Measurements from ENCODE around the gene NFASC.

The NFASC gene

DNA sequence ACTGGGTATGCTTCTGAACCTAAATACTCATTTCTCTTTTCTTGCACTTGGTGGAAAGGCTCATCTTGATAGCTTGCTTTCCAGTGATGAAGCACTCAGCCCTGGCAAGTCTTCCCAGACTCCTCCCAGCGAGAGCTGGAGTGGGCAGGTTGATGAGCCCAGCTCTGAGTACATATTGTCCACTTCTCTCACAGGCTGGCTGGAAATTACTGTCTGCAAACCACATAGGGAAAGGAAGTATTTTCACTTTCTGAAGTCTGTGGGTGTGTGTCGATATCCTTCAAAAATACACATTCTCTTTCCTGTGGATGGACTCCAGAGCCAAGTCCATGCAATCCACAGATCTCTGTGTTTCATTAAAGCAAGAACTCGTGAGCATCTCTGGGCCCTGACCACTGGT lies 133.7 kb downstream of the NFASC start:
- no peak overlapping the region for H4K8ac ChIP-seq (ENCODE audit: low read depth, low read length)
- no peak overlapping the region for H3K14ac ChIP-seq (ENCODE audit: low read length)
- WGBS (ENCODE audit: extremely low coverage, insufficient coverage, insufficient read length), result no CpG with 5 or more reads among the region's 3 CpGs
- H4K12ac ChIP-seq (ENCODE audit: low read depth, low read length), result no peak overlapping the region
- no peak overlapping the region for H3K27ac ChIP-seq (ENCODE audit: low read depth, low read length)
- no peak overlapping the region for H3K4me2 ChIP-seq (ENCODE audit: low read length)
- no peak overlapping the region for H2AFZ ChIP-seq (ENCODE audit: insufficient read depth, low read length, poor library complexity)
- no peaks in the 10 kb centered on the region for H3K4me1 ChIP-seq (ENCODE audit: control insufficient read depth in 1 of 2, insufficient read depth in 2 of 2, low read length in 2 of 2)
- no peak overlapping the region for H3K4ac ChIP-seq (ENCODE audit: low read depth, low read length)
- H2BK120ac ChIP-seq (ENCODE audit: insufficient read depth, low read length, poor library complexity), result no peak overlapping the region
- H3K79me2 ChIP-seq (ENCODE audit: control insufficient read depth, insufficient read depth, low read length, poor library complexity), result no peaks in the 10 kb centered on the region
- H3K9ac ChIP-seq (ENCODE audit: low read length), result no peak overlapping the region
- no peaks in the 10 kb centered on the region for H3K27me3 ChIP-seq (ENCODE audit: insufficient read depth, low read length)
- H3K79me1 ChIP-seq (ENCODE audit: low read length), result no peaks in the 10 kb centered on the region
- no peak overlapping the region for H3K4me3 ChIP-seq (ENCODE audit: low read depth, low read length)
- H3K9me3 ChIP-seq (ENCODE audit: insufficient read depth, low read depth, low read length), result no peaks in the 10 kb centered on the region
- H2BK5ac ChIP-seq (ENCODE audit: low read depth, low read length, poor library complexity), result no peak overlapping the region
- no peak overlapping the region for H3K18ac ChIP-seq (ENCODE audit: low read length)
- DNase-seq, result no peak
- no peak overlapping the region for H2BK12ac ChIP-seq (ENCODE audit: low read length)
- no peak overlapping the region for H3K23ac ChIP-seq (ENCODE audit: low read length)
- H4K91ac ChIP-seq (ENCODE audit: low read depth, low read length), result no peak overlapping the region
- no peak overlapping the region for H2AK5ac ChIP-seq (ENCODE audit: low read length)
- H3K36me3 ChIP-seq (ENCODE audit: control insufficient read depth in 1 of 2, insufficient read depth in 2 of 2, low read length in 2 of 2), result no peaks in the 10 kb centered on the region

GRCh38 chr1:205008896-205009295 lies 138.2 kb downstream of the NFASC start:
- Histone ChIP-seq H4K91ac (ENCODE audit: low read depth, low read length) (no peak overlapping the region), H3K9me3 (ENCODE audit: insufficient read depth, low read depth, low read length) (no peaks in the 10 kb centered on the region), H2BK12ac (ENCODE audit: low read length) (no peak overlapping the region), H4K8ac (ENCODE audit: low read depth, low read length) (no peak overlapping the region), H3K4me1 (ENCODE audit: control insufficient read depth in 1 of 2, insufficient read depth in 2 of 2, low read length in 2 of 2) (peaks cover 0 to 4% of the 10 kb centered on the region in 2 experiments), H2AFZ (ENCODE audit: insufficient read depth, low read length, poor library complexity) (no peak overlapping the region), H3K23ac (ENCODE audit: low read length) (no peak overlapping the region), H3K79me1 (ENCODE audit: low read length) (no peaks in the 10 kb centered on the region), H3K36me3 (ENCODE audit: control insufficient read depth in 1 of 2, insufficient read depth in 2 of 2, low read length in 2 of 2) (no peaks in the 10 kb centered on the region), H2AK5ac (ENCODE audit: low read length) (no peak overlapping the region), H3K27me3 (ENCODE audit: insufficient read depth, low read length) (no peaks in the 10 kb centered on the region), H2BK5ac (ENCODE audit: low read depth, low read length, poor library complexity) (no peak overlapping the region), H3K27ac (ENCODE audit: low read depth, low read length) (no peak overlapping the region), H2BK120ac (ENCODE audit: insufficient read depth, low read length, poor library complexity) (no peak overlapping the region), H3K9ac (ENCODE audit: low read length) (no peak overlapping the region), H3K18ac (ENCODE audit: low read length) (no peak overlapping the region), H3K4me2 (ENCODE audit: low read length) (no peak overlapping the region), H3K14ac (ENCODE audit: low read length) (no peak overlapping the region), H3K4me3 (ENCODE audit: low read depth, low read length) (no peak overlapping the region), H3K79me2 (ENCODE audit: control insufficient read depth, insufficient read depth, low read length, poor library complexity) (no peaks in the 10 kb centered on the region), H3K4ac (ENCODE audit: low read depth, low read length) (no peak overlapping the region), H4K12ac (ENCODE audit: low read depth, low read length) (no peak overlapping the region)
- DNase-seq, result no peak
- WGBS (ENCODE audit: extremely low coverage, insufficient coverage, insufficient read length), result no CpG with 5 or more reads among the region's 8 CpGs

DNA sequence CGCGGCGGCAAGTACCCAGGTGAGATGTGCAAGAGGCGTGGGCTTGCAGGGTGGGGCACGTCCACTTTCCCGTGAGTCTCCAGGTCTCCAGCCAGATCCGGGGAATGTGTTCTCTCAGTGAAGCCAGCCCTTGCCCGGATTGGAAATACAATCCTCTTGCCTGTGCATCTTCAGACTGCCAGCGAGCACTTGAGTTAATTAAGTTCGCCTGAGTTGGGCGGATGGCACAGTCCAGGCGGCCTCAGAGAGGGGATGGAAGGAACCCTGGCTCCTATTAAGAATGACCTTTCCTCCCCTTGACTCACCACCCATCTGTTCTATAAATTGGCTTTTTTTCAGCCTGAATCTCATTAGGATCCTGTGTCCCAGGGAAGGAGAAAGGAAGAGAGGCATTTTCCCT lies 139.0 kb downstream of the NFASC start:
- Histone ChIP-seq H3K36me3 (ENCODE audit: control insufficient read depth in 1 of 2, insufficient read depth in 2 of 2, low read length in 2 of 2) (no peaks in the 10 kb centered on the region), H3K18ac (ENCODE audit: low read length) (no peak overlapping the region), H3K4ac (ENCODE audit: low read depth, low read length) (no peak overlapping the region), H3K4me1 (ENCODE audit: control insufficient read depth in 1 of 2, insufficient read depth in 2 of 2, low read length in 2 of 2) (peaks cover 0 to 4% of the 10 kb centered on the region in 2 experiments), H2AFZ (ENCODE audit: insufficient read depth, low read length, poor library complexity) (no peak overlapping the region), H2BK120ac (ENCODE audit: insufficient read depth, low read length, poor library complexity) (no peak overlapping the region), H3K79me1 (ENCODE audit: low read length) (no peaks in the 10 kb centered on the region), H3K14ac (ENCODE audit: low read length) (no peak overlapping the region), H4K8ac (ENCODE audit: low read depth, low read length) (no peak overlapping the region), H4K12ac (ENCODE audit: low read depth, low read length) (no peak overlapping the region), H2AK5ac (ENCODE audit: low read length) (no peak overlapping the region), H3K79me2 (ENCODE audit: control insufficient read depth, insufficient read depth, low read length, poor library complexity) (no peaks in the 10 kb centered on the region), H3K27ac (ENCODE audit: low read depth, low read length) (no peak overlapping the region), H2BK5ac (ENCODE audit: low read depth, low read length, poor library complexity) (no peak overlapping the region), H3K9me3 (ENCODE audit: insufficient read depth, low read depth, low read length) (no peaks in the 10 kb centered on the region), H3K9ac (ENCODE audit: low read length) (no peak overlapping the region), H3K23ac (ENCODE audit: low read length) (no peak overlapping the region), H3K27me3 (ENCODE audit: insufficient read depth, low read length) (no peaks in the 10 kb centered on the region), H3K4me3 (ENCODE audit: low read depth, low read length) (no peak overlapping the region), H4K91ac (ENCODE audit: low read depth, low read length) (no peak overlapping the region), H2BK12ac (ENCODE audit: low read length) (no peak overlapping the region), H3K4me2 (ENCODE audit: low read length) (no peak overlapping the region)
- no CpG with 5 or more reads among the region's 12 CpGs for WGBS (ENCODE audit: extremely low coverage, insufficient coverage, insufficient read length)
- DNase-seq, result no peak

GRCh38 chr1:205012391-205013140 lies 141.9 kb downstream of the NFASC start:
- no peak overlapping the region for H3K18ac ChIP-seq (ENCODE audit: low read length)

More at GRCh38 chr1:205012391-205013140, 141.9 kb downstream of the NFASC start:
- Histone ChIP-seq H3K4ac (ENCODE audit: low read depth, low read length) (no peak overlapping the region), H3K9me3 (ENCODE audit: insufficient read depth, low read depth, low read length) (no peaks in the 10 kb centered on the region), H3K4me1 (ENCODE audit: control insufficient read depth in 1 of 2, insufficient read depth in 2 of 2, low read length in 2 of 2) (peaks cover 0 to 4% of the 10 kb centered on the region in 2 experiments), H3K27ac (ENCODE audit: low read depth, low read length) (no peak overlapping the region), H3K23ac (ENCODE audit: low read length) (no peak overlapping the region), H3K9ac (ENCODE audit: low read length) (no peak overlapping the region), H2AK5ac (ENCODE audit: low read length) (no peak overlapping the region), H3K27me3 (ENCODE audit: insufficient read depth, low read length) (no peaks in the 10 kb centered on the region), H4K12ac (ENCODE audit: low read depth, low read length) (no peak overlapping the region), H4K91ac (ENCODE audit: low read depth, low read length) (no peak overlapping the region), H3K14ac (ENCODE audit: low read length) (no peak overlapping the region), H3K36me3 (ENCODE audit: control insufficient read depth in 1 of 2, insufficient read depth in 2 of 2, low read length in 2 of 2) (no peaks in the 10 kb centered on the region), H2BK12ac (ENCODE audit: low read length) (no peak overlapping the region), H3K4me2 (ENCODE audit: low read length) (no peak overlapping the region), H2AFZ (ENCODE audit: insufficient read depth, low read length, poor library complexity) (no peak overlapping the region), H3K79me1 (ENCODE audit: low read length) (no peaks in the 10 kb centered on the region), H3K79me2 (ENCODE audit: control insufficient read depth, insufficient read depth, low read length, poor library complexity) (no peaks in the 10 kb centered on the region), H2BK120ac (ENCODE audit: insufficient read depth, low read length, poor library complexity) (no peak overlapping the region), H2BK5ac (ENCODE audit: low read depth, low read length, poor library complexity) (no peak overlapping the region), H4K8ac (ENCODE audit: low read depth, low read length) (no peak overlapping the region), H3K4me3 (ENCODE audit: low read depth, low read length) (no peak overlapping the region)
- WGBS (ENCODE audit: extremely low coverage, insufficient coverage, insufficient read length), result no CpG with 5 or more reads among the region's 13 CpGs
- no peak for DNase-seq

Data from trophoblast cell (in vitro differentiated cells and primary cell).